ENCODE measurements around the gene TARS2.

DNA sequence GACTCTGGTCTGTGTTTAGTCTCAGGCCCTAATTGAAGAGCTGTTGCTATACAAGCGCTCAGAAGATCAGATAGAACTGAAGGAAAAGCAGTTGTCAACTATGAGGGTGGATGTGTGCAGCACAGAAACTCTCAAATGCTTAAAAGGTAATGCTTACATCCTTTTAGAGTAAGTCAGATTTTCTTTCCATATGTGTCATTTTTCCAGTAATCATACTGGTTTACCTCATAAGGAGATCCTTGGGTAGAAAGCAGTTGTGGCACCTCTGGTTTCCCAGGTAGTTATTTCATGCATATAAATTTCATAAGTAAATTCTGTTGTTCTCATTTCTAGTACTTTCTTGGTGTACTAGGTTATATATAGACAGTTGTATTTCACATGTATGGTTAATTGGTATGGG lies 43.0 kb upstream of the TARS2 start:
- TF ChIP-seq CTCF (conservative IDR thresholded peaks at IDR 0.05; ENCODE audit: low read depth, low read length) = no peak
- no peak for TF ChIP-seq POLR2A (IDR thresholded peaks at IDR 0.05; ENCODE audit: low read depth, low read length)
- TF ChIP-seq, protein P1, sequence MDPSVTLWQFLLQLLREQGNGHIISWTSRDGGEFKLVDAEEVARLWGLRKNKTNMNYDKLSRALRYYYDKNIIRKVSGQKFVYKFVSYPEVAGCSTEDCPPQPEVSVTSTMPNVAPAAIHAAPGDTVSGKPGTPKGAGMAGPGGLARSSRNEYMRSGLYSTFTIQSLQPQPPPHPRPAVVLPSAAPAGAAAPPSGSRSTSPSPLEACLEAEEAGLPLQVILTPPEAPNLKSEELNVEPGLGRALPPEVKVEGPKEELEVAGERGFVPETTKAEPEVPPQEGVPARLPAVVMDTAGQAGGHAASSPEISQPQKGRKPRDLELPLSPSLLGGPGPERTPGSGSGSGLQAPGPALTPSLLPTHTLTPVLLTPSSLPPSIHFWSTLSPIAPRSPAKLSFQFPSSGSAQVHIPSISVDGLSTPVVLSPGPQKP (IDR thresholded peaks at IDR 0.05; ENCODE audit: borderline replicate concordance, low read depth, low read length) = no peak
- TF ChIP-seq RFX5 (IDR thresholded peaks at IDR 0.05; ENCODE audit: low read depth, low read length) = no peak
- TF ChIP-seq BHLHE40 (IDR thresholded peaks at IDR 0.05; ENCODE audit: low read depth, low read length) = no peak
- TF ChIP-seq SMC3 (IDR thresholded peaks at IDR 0.05; ENCODE audit: low read depth, low read length) = no peak
- TF ChIP-seq RCOR1 (IDR thresholded peaks at IDR 0.05; ENCODE audit: insufficient replicate concordance, low read length) = no peak
- TF ChIP-seq, protein P2, sequence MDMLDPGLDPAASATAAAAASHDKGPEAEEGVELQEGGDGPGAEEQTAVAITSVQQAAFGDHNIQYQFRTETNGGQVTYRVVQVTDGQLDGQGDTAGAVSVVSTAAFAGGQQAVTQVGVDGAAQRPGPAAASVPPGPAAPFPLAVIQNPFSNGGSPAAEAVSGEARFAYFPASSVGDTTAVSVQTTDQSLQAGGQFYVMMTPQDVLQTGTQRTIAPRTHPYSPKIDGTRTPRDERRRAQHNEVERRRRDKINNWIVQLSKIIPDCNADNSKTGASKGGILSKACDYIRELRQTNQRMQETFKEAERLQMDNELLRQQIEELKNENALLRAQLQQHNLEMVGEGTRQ (IDR thresholded peaks at IDR 0.05; ENCODE audit: low read depth, low read length) = no peak
- TF ChIP-seq FOS (IDR thresholded peaks at IDR 0.05; ENCODE audit: low read depth, low read length) = no peak

All from IMR-90 (cell line).